Measurements from ENCODE around the gene CDKN1B. TPM values are rescaled to one million over a fixed set of nuclear protein-coding genes. Genes with fewer than 3 reads are reported as not detected.

The CDKN1B gene
- total and polyA plus RNA-seq, 2 of the 13 experiments (the other 11 are each of a cell fraction or from before 2014, with no cell fraction given): 20.1 to 37.2 TPM

DNA sequence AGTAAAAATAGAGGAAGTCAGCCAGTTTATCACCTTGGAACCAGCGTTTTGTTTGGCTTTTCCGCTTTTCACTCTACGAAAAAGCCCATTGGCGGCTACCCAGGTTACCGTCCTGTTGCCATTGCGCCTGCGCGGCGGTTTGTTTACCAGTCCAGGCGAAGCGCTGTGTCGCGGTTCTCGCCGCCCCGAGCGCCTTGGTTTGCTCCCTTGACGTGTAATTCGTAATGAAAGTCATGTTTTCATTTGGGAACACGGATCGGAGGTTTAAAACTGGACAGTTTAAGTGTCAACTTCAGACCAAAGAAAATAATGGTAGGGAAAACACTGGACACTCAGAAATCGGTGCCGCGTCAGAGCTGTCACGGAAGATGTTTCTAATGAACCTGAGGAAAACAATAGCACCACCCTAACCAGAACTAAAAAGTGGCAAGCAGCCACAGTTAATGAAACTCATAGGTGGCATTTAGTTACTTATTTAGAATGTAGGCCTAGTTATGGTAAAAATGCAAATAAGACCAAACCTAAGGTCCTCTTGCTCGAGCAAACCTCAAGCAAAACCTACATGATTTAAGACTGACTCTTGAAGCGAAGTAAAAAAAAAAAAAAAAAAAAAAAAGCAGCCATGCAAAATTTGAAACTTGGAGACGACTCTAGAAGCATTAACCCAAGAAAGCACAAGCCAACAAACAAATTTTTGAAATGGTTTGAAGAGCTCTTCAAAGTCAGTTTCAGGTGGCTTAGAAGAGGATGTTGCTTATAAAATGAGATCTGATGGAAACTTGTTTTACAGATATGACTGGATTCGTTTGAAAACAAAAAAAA lies 20.4 kb upstream of the CDKN1B start (continued):
- TF ChIP-seq SMAD1 (CRISPR knock-in tag; IDR thresholded peaks at IDR 0.05; ENCODE audit: borderline replicate concordance, low read depth) (no peak), ZNF550 (CRISPR knock-in tag; IDR thresholded peaks at IDR 0.05; ENCODE audit: borderline replicate concordance) (no peak), ZNF253 (CRISPR knock-in tag; IDR thresholded peaks at IDR 0.05; ENCODE audit: borderline replicate concordance) (no peak), ZNF180 (CRISPR knock-in tag; IDR thresholded peaks at IDR 0.05; ENCODE audit: borderline replicate concordance, low read depth) (no peak), YEATS4 (CRISPR knock-in tag; IDR thresholded peaks at IDR 0.05; ENCODE audit: borderline replicate concordance) (peak; percentile 60; the same call in 1 of the 2 replicates), BCL6 (CRISPR knock-in tag; IDR thresholded peaks at IDR 0.05) (0 out of 2 replicates have a peak, but pooled peaks have one; percentile 23), U2AF2 (IDR thresholded peaks at IDR 0.05; ENCODE audit: low read depth, low read length) (no peak), CC2D1A (CRISPR knock-in tag; IDR thresholded peaks at IDR 0.05) (no peak), ZNF672 (CRISPR knock-in tag; IDR thresholded peaks at IDR 0.05) (no peak), ZNF777 (CRISPR knock-in tag; IDR thresholded peaks at IDR 0.05) (no peak), ZNF12 (CRISPR knock-in tag; IDR thresholded peaks at IDR 0.05) (0 out of 2 replicates have a peak, but pooled peaks have one; percentile 36), ZNF317 (CRISPR knock-in tag; IDR thresholded peaks at IDR 0.05) (no peak), CENPT (CRISPR knock-in tag; IDR thresholded peaks at IDR 0.05; ENCODE audit: low read depth) (no peak), RXRB (CRISPR knock-in tag; IDR thresholded peaks at IDR 0.05; ENCODE audit: borderline replicate concordance) (no peak; the same call in 1 of the 2 replicates), ZNF230 (CRISPR knock-in tag; IDR thresholded peaks at IDR 0.05) (no peak), ZSCAN25 (CRISPR knock-in tag; IDR thresholded peaks at IDR 0.05) (no peak), ZNF761 (CRISPR knock-in tag; conservative IDR thresholded peaks at IDR 0.05) (no peak)
- TF ChIP-seq, protein P1, sequence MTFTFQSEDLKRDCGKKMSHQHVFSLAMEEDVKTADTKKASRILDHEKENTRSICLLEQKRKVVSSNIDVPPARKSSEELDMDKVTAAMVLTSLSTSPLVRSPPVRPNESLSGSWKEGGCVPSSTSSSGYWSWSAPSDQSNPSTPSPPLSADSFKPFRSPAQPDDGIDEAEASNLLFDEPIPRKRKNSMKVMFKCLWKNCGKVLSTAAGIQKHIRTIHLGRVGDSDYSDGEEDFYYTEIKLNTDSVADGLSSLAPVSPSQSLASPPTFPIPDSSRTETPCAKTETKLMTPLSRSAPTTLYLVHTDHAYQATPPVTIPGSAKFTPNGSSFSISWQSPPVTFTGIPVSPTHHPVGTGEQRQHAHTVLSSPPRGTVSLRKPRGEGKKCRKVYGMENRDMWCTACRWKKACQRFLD (CRISPR knock-in tag; IDR thresholded peaks at IDR 0.05; ENCODE audit: borderline replicate concordance): peak; percentile 18; the same call in 1 of the 2 replicates
- TF ChIP-seq, protein P2, sequence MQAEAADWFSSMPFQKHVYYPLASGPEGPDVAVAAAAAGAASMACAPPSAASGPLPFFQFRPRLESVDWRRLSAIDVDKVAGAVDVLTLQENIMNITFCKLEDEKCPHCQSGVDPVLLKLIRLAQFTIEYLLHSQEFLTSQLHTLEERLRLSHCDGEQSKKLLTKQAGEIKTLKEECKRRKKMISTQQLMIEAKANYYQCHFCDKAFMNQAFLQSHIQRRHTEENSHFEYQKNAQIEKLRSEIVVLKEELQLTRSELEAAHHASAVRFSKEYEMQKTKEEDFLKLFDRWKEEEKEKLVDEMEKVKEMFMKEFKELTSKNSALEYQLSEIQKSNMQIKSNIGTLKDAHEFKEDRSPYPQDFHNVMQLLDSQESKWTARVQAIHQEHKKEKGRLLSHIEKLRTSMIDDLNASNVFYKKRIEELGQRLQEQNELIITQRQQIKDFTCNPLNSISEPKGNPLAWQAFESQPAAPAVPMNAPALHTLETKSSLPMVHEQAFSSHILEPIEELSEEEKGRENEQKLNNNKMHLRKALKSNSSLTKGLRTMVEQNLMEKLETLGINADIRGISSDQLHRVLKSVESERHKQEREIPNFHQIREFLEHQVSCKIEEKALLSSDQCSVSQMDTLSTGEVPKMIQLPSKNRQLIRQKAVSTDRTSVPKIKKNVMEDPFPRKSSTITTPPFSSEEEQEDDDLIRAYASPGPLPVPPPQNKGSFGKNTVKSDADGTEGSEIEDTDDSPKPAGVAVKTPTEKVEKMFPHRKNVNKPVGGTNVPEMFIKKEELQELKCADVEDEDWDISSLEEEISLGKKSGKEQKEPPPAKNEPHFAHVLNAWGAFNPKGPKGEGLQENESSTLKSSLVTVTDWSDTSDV (CRISPR knock-in tag; IDR thresholded peaks at IDR 0.05): no peak
- TF ChIP-seq, protein P3, sequence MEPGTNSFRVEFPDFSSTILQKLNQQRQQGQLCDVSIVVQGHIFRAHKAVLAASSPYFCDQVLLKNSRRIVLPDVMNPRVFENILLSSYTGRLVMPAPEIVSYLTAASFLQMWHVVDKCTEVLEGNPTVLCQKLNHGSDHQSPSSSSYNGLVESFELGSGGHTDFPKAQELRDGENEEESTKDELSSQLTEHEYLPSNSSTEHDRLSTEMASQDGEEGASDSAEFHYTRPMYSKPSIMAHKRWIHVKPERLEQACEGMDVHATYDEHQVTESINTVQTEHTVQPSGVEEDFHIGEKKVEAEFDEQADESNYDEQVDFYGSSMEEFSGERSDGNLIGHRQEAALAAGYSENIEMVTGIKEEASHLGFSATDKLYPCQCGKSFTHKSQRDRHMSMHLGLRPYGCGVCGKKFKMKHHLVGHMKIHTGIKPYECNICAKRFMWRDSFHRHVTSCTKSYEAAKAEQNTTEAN (CRISPR knock-in tag; conservative IDR thresholded peaks at IDR 0.05): no peak
- TF ChIP-seq, protein P4, sequence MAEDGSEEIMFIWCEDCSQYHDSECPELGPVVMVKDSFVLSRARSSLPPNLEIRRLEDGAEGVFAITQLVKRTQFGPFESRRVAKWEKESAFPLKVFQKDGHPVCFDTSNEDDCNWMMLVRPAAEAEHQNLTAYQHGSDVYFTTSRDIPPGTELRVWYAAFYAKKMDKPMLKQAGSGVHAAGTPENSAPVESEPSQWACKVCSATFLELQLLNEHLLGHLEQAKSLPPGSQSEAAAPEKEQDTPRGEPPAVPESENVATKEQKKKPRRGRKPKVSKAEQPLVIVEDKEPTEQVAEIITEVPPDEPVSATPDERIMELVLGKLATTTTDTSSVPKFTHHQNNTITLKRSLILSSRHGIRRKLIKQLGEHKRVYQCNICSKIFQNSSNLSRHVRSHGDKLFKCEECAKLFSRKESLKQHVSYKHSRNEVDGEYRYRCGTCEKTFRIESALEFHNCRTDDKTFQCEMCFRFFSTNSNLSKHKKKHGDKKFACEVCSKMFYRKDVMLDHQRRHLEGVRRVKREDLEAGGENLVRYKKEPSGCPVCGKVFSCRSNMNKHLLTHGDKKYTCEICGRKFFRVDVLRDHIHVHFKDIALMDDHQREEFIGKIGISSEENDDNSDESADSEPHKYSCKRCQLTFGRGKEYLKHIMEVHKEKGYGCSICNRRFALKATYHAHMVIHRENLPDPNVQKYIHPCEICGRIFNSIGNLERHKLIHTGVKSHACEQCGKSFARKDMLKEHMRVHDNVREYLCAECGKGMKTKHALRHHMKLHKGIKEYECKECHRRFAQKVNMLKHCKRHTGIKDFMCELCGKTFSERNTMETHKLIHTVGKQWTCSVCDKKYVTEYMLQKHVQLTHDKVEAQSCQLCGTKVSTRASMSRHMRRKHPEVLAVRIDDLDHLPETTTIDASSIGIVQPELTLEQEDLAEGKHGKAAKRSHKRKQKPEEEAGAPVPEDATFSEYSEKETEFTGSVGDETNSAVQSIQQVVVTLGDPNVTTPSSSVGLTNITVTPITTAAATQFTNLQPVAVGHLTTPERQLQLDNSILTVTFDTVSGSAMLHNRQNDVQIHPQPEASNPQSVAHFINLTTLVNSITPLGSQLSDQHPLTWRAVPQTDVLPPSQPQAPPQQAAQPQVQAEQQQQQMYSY (CRISPR knock-in tag; IDR thresholded peaks at IDR 0.05): no peak
